NCI-H2081 (cell line): Measurements from ENCODE around the gene SIKE1.
A peak's percentile ranks its signal among the peaks of the same experiment; 100 is the strongest.
"Not testable (repeated sequence)": the region's sequence is repeated elsewhere in the genome, so short reads cannot be mapped to it uniquely, and the experiment has no call there.

Experiments
- DNase-seq, 2 experiments: peaks; one replicate each; lab custom pipeline; 2025; lab: John Stamatoyannopoulos, UW

SIKE1 gene

GRCh38 chr1:114755006-114755931, 25.2 kb downstream of the SIKE1 start:
- no peak for DNase-seq

- not testable (repeated sequence) for DNase-seq
Observed at GRCh38 chr1:114753702-114754101, 26.8 kb downstream of the SIKE1 start.

GRCh38 chr1:114753143-114753542, 27.3 kb downstream of the SIKE1 start:
- DNase-seq = no peak

GRCh38 chr1:114750780-114751179, 29.7 kb downstream of the SIKE1 start:
- DNase-seq = peak; percentile 3 to 43

- no peak for DNase-seq
Observed at GRCh38 chr1:114749835-114750234, 30.6 kb downstream of the SIKE1 start.

- no peak for DNase-seq
Observed at GRCh38 chr1:114746450-114747121, 33.9 kb downstream of the SIKE1 start.

GRCh38 chr1:114745291-114745690, 35.2 kb downstream of the SIKE1 start:
- DNase-seq = no peak

- DNase-seq = no peak
Observed at GRCh38 chr1:114741963-114742746, 38.3 kb downstream of the SIKE1 start.

GRCh38 chr1:114740331-114740730, 40.2 kb downstream of the SIKE1 start:
- DNase-seq = no peak

- DNase-seq = no peak
Observed at GRCh38 chr1:114737314-114737849, 43.1 kb downstream of the SIKE1 start.

GRCh38 chr1:114735479-114735878, 45.0 kb downstream of the SIKE1 start:
- no peak for DNase-seq

GRCh38 chr1:114729782-114730181, 50.7 kb downstream of the SIKE1 start:
- no peak for DNase-seq

GRCh38 chr1:114728553-114728952, 51.9 kb downstream of the SIKE1 start:
- no peak for DNase-seq

GRCh38 chr1:114725230-114725629, 55.3 kb downstream of the SIKE1 start:
- no peak for DNase-seq

GRCh38 chr1:114723915-114724314, 56.6 kb downstream of the SIKE1 start:
- no peak for DNase-seq

- no peak for DNase-seq
Observed at GRCh38 chr1:114723457-114723856, 57.0 kb downstream of the SIKE1 start.

GRCh38 chr1:114720492-114720891, 60.0 kb downstream of the SIKE1 start:
- DNase-seq = no peak
